ENCODE data around the gene KLRF2. TPM values are rescaled to one million over a fixed set of nuclear protein-coding genes. Genes with fewer than 3 reads are reported as not detected.

KLRF2 gene
- total RNA-seq, 1 donor from 2014 or later: not detected

- DNase-seq (ENCODE audit: low read depth): no peak
- TF ChIP-seq CTCF (conservative IDR thresholded peaks at IDR 0.05; ENCODE audit: low read depth, low read length): no peak
- no peak overlapping the region for H3K4me3 ChIP-seq (ENCODE audit: low read depth, low read length)
These were observed 62.0 kb downstream of the KLRF2 start for GRCh38 chr12:9943240-9943639.

- TF ChIP-seq CTCF (conservative IDR thresholded peaks at IDR 0.05; ENCODE audit: low read depth, low read length): no peak
- DNase-seq (ENCODE audit: low read depth): no peak
- no peak overlapping the region for H3K4me3 ChIP-seq (ENCODE audit: low read depth, low read length)
These were observed 63.1 kb downstream of the KLRF2 start for GRCh38 chr12:9944391-9944790.

Other genes starting within 250 kb of the KLRF2 start
- 1.7 and 3.2 TPM in 2 replicates for gene CLEC2D, start 211.8 kb upstream of the KLRF2 start, total RNA-seq
- gene CLECL1, start 148.4 kb upstream of the KLRF2 start, total RNA-seq: not detected in 2 replicates
- gene CD69, start 120.6 kb upstream of the KLRF2 start, total RNA-seq: 0.12 and 1.4 TPM in 2 replicates
- not detected in 2 replicates for gene KLRF1, start 54.0 kb upstream of the KLRF2 start, total RNA-seq
- not detected in 2 replicates for gene CLEC2B, start 12.1 kb upstream of the KLRF2 start, total RNA-seq
- not detected in 2 replicates for gene CLEC2A, start 50.9 kb downstream of the KLRF2 start, total RNA-seq
- not detected in 2 replicates for gene CLEC12A, start 89.9 kb downstream of the KLRF2 start, total RNA-seq
- not detected in 2 replicates for gene CLEC1B, start 117.6 kb downstream of the KLRF2 start, total RNA-seq
- not detected in 2 replicates for gene CLEC12B, start 129.1 kb downstream of the KLRF2 start, total RNA-seq
- gene CLEC9A, start 149.2 kb downstream of the KLRF2 start, total RNA-seq: not detected in 2 replicates
- gene CLEC1A, start 217.5 kb downstream of the KLRF2 start, total RNA-seq: not detected in 2 replicates
- not detected in 2 replicates for gene CLEC7A, start 248.7 kb downstream of the KLRF2 start, total RNA-seq

Data from epithelial cell of proximal tubule (primary cell).